Brain microvascular endothelial cell (primary cell): ENCODE results near the gene SLC16A9.

Experiments used
- DNase-seq: peaks from one replicate; pipeline ENCODE4 v3.0.0-alpha.2; 2020
- H3K27ac ChIP-seq: fragments of 250-450 bp; sonication (Bioruptor Pico); 2 replicates; pipeline ENCODE4 v1.5.1; 2020; ENCODE audit warnings: mild to moderate bottlenecking, moderate library complexity
- H3K27me3 ChIP-seq: fragments of 250-450 bp; sonication (Bioruptor Pico); replicated peaks from 2 replicates; pipeline ENCODE4 v1.5.1; 2020; ENCODE audit warnings: mild to moderate bottlenecking
- H3K36me3 ChIP-seq: fragments of 250-450 bp; sonication (Bioruptor Pico); replicated peaks from 2 replicates; pipeline ENCODE4 v1.5.1; 2020; ENCODE audit warnings: mild to moderate bottlenecking
- H3K4me3 ChIP-seq: 2 replicates; pipeline ENCODE4 v1.5.1; 2011; ENCODE audit warnings: low read depth, mild to moderate bottlenecking, control low read depth, low read length, moderate library complexity
- in situ Hi-C: cut with HindIII; loops from 2 replicates; pipeline ENCODE4 v1.10.0; 2017; ENCODE audit warnings: low sequenced_read_pairs, low pct_ligation_motif_present
- TF ChIP-seq, protein P1 (sequence below): IDR thresholded peaks from 2 replicates; pipeline ENCODE4 v1.5.1; 2011; ENCODE audit warnings: low read depth, mild to moderate bottlenecking, moderate library complexity, low read length, control low read depth, inconsistent platforms; ENCODE audit errors: missing control alignments

SLC16A9 gene

GRCh38 chr10:59631237-59631636 lies 78.4 kb downstream of the SLC16A9 start:
- TF ChIP-seq, protein P1, sequence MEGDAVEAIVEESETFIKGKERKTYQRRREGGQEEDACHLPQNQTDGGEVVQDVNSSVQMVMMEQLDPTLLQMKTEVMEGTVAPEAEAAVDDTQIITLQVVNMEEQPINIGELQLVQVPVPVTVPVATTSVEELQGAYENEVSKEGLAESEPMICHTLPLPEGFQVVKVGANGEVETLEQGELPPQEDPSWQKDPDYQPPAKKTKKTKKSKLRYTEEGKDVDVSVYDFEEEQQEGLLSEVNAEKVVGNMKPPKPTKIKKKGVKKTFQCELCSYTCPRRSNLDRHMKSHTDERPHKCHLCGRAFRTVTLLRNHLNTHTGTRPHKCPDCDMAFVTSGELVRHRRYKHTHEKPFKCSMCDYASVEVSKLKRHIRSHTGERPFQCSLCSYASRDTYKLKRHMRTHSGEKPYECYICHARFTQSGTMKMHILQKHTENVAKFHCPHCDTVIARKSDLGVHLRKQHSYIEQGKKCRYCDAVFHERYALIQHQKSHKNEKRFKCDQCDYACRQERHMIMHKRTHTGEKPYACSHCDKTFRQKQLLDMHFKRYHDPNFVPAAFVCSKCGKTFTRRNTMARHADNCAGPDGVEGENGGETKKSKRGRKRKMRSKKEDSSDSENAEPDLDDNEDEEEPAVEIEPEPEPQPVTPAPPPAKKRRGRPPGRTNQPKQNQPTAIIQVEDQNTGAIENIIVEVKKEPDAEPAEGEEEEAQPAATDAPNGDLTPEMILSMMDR = no peak
- H3K27ac ChIP-seq = no peak overlapping the region

DNA sequence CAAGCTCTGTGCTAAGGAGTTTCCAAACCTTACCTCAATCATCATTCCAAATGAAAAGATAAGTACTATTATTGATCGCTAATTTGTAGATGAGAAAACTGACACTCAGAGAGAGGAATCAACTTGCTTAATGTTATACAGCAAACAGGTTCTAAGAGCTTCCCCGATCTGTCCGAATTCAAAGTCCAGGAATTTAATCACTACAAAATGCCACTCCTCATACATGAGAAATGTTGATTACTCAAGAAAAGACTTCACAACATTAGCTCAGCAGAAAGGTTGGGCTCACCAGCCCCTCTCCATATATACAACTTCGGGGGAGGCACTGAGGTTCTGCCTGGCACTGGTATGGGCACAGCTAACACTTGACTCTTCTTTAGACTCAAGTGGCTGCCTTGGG lies 80.7 kb downstream of the SLC16A9 start:
- no peaks in the 10 kb centered on the region for H3K36me3 ChIP-seq
- no peaks in the 10 kb centered on the region for H3K27me3 ChIP-seq
- in situ Hi-C loops = no loop called here
- H3K27ac ChIP-seq = no peak overlapping the region
- TF ChIP-seq, protein P1 = no peak
- DNase-seq = no peak
- H3K4me3 ChIP-seq = no peak overlapping the region

More at GRCh38 chr10:59631237-59631636, 78.4 kb downstream of the SLC16A9 start:
- no peak overlapping the region for H3K4me3 ChIP-seq
- no peaks in the 10 kb centered on the region for H3K27me3 ChIP-seq
- no peak for DNase-seq
- no peaks in the 10 kb centered on the region for H3K36me3 ChIP-seq
- in situ Hi-C loops = no loop called here

DNA sequence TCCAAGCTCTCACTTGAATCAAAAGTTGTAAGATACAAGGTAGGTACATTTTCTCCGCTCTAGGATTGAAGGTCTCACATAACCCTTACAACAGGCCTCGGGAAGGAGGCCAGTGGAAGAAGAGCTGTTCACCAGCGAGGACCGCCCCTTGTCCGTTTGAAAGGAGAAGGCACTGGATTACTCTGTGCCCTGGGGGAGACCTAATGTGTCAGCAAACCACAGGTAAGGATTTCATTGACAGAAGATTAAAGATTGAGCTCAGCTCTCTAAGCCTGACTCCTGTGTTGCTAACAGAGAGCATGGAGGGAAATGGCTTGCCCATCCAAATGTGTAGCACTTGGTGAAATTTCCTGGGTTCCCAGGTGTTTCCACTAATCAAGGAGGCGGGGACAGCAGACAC lies 81.2 kb downstream of the SLC16A9 start:
- no peak overlapping the region for H3K27ac ChIP-seq
- DNase-seq = no peak
- H3K36me3 ChIP-seq = no peaks in the 10 kb centered on the region
- TF ChIP-seq, protein P1 = no peak
- in situ Hi-C loops = no loop called here
- no peak overlapping the region for H3K4me3 ChIP-seq
- H3K27me3 ChIP-seq = no peaks in the 10 kb centered on the region

- Histone ChIP-seq H3K27me3 (no peaks in the 10 kb centered on the region), H3K36me3 (no peaks in the 10 kb centered on the region), H3K27ac (no peak overlapping the region), H3K4me3 (no peak overlapping the region)
- DNase-seq = no peak
- TF ChIP-seq, protein P1 = no peak
- in situ Hi-C loops = no loop called here
Measured at GRCh38 chr10:59627366-59628018, 82.2 kb downstream of the SLC16A9 start.

DNA sequence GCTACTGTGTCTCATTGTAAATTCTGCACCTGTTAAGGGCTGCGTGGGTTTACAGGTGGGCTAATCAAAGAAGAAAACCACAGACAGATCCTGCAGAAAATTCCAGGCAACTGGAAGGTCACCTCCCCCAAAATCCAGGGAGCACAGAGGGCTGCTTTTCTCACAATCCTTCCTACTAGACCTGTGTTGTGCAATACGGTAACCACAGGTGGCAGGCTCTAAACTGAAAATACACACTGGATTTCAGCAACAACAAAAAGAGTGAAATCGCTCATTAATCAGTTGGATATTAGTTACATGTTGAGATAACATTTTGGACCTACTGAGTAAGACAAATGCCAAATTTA lies 83.2 kb downstream of the SLC16A9 start:
- TF ChIP-seq, protein P1 = no peak
- no peaks in the 10 kb centered on the region for H3K36me3 ChIP-seq
- no peak for DNase-seq
- H3K27ac ChIP-seq = no peak overlapping the region
- in situ Hi-C loops = no loop called here
- no peak overlapping the region for H3K4me3 ChIP-seq
- H3K27me3 ChIP-seq = no peaks in the 10 kb centered on the region
